Thymus (tissue), 14 donors: ENCODE data around the gene ACTMAP. TPM values are rescaled to one million over a fixed set of nuclear protein-coding genes. Genes with fewer than 3 reads are reported as not detected.

Experiments
- DNase-seq, 9 donors: peaks; one replicate each; pipeline ENCODE4 v3.0.0-alpha.2; 2013; ENCODE audit warnings: low spot score in 9 of 9, low read depth in 6 of 9, missing footprints in 1 of 9
- H3K27ac ChIP-seq, 2 donors: one replicate each; pipeline ENCODE4 v1.5.1; 2013; ENCODE audit warnings: control low read depth in 1 of 2, low read depth in 1 of 2, low read length in 1 of 2, mild to moderate bottlenecking in 1 of 2, moderate library complexity in 1 of 2
- H3K27me3 ChIP-seq, 2 donors: one replicate each; pipeline ENCODE4 v1.5.1; 2013; ENCODE audit warnings: low read length in 1 of 2; ENCODE audit not compliant: control insufficient read depth in 2 of 2, insufficient read depth in 1 of 2
- H3K36me3 ChIP-seq, 2 donors: one replicate each; pipeline ENCODE4 v1.5.1; 2013; ENCODE audit warnings: low read length in 1 of 2, mild to moderate bottlenecking in 1 of 2, moderate library complexity in 1 of 2; ENCODE audit not compliant: control insufficient read depth in 2 of 2, insufficient read depth in 2 of 2
- H3K4me1 ChIP-seq, 2 donors: one replicate each; pipeline ENCODE4 v1.5.1; 2013; ENCODE audit warnings: low read length in 2 of 2; ENCODE audit not compliant: control insufficient read depth in 2 of 2, insufficient read depth in 2 of 2
- H3K4me3 ChIP-seq, 2 donors: one replicate each; pipeline ENCODE4 v1.5.1; 2013; ENCODE audit warnings: low read length in 2 of 2, control low read depth in 1 of 2, mild to moderate bottlenecking in 1 of 2
- H3K9me3 ChIP-seq, 2 donors: one replicate each; pipeline ENCODE4 v1.5.1; 2013; ENCODE audit warnings: low read length in 1 of 2, mild to moderate bottlenecking in 1 of 2; ENCODE audit not compliant: control insufficient read depth in 2 of 2, insufficient read depth in 1 of 2
- WGBS: extraction: QIAGEN DNeasy Blood & Tissue Kit; methylation state at CpG from one replicate; pipeline ENCODE4 v1.1.7; 2013; 5-methylcytosine and 5-hydroxymethylcytosine counted together
- long read RNA-seq, 10 donors: transcript quantifications; one replicate each; lab custom pipeline, GENCODE V29; 2026
- polyA plus RNA-seq: library from polyadenylated mRNA; stranded (reverse); fragments of 200-250 nt; gene quantifications from one replicate; pipeline ENCODE4 v1.2.3, GENCODE V29; 2013
- total RNA-seq: library from RNA; stranded (reverse); fragments of 120-200 nt; gene quantifications from one replicate; pipeline ENCODE4 v1.2.4, GENCODE V29; 2013
- donor health status: healthy.

The ACTMAP gene
- total RNA-seq (1.1 TPM), polyA plus RNA-seq (7.4 TPM)
- long read RNA-seq, donor 1, result 0 reads
- long read RNA-seq, donor 2, partial matches to known transcripts, result 0 of 1 reads
- long read RNA-seq, donor 2, other reads (novel, unspliced or antisense), result 0 of 1 reads
- long read RNA-seq, donor 3, partial matches to known transcripts, result 0 of 1 reads
- long read RNA-seq, donor 3, other reads (novel, unspliced or antisense), result 0 of 1 reads
- long read RNA-seq, donor 4, partial matches to known transcripts, result 0 of 1 reads
- long read RNA-seq, donor 4, other reads (novel, unspliced or antisense), result 0 of 1 reads
- long read RNA-seq, donor 5, result 0 reads
- long read RNA-seq, donor 6, partial matches to known transcripts, result 43 of 126 reads
- long read RNA-seq, donor 6, other reads (novel, unspliced or antisense), result 81 of 126 reads
- long read RNA-seq, donor 7, result 0 reads
- long read RNA-seq, donor 8, result 0 reads
- long read RNA-seq, donor 9, partial matches to known transcripts, result 0 of 2 reads
- long read RNA-seq, donor 9, other reads (novel, unspliced or antisense), result 0 of 2 reads
- long read RNA-seq, donor 10, partial matches to known transcripts, result 0 of 1 reads
- long read RNA-seq, donor 10, other reads (novel, unspliced or antisense), result 0 of 1 reads

- Histone ChIP-seq H3K4me1 (peaks cover 12 to 36% of the 10 kb centered on the region in 2 donors), H3K36me3 (peaks cover 5 to 11% of the 10 kb centered on the region in 2 donors), H3K27ac (peak within 1 kb of the TSS; percentile 91 to 92), H3K27me3 (no peaks in the 10 kb centered on the region), H3K4me3 (peak within 1 kb of the TSS; percentile 65 to 77), H3K9me3 (no peaks in the 10 kb centered on the region)
- WGBS, result under 1% methylated on average over 43 of the region's 43 CpGs
- DNase-seq, result peak; percentile 99 to 100 (median 99)
Observed at GRCh38 chr19:40750058-40750873, at the start of gene ACTMAP. Gene ACTMAP, minus strand, starts transcription at chr19:40750477. Its CDS starts 674 bp downstream, at chr19:40749803.

GRCh38 chr19:40799558-40800338 is 49.5 kb upstream of the ACTMAP start:
- H3K9me3 ChIP-seq, result no peaks in the 10 kb centered on the region
- WGBS, result 6% methylated on average over 40 of the region's 40 CpGs
- no peaks in the 10 kb centered on the region for H3K27me3 ChIP-seq
- H3K36me3 ChIP-seq, result peaks cover 37% of the 10 kb centered on the region in 2 donors
- peak overlapping the region; percentile 87 to 96 for H3K4me3 ChIP-seq
- H3K4me1 ChIP-seq, result peaks cover 38 to 63% of the 10 kb centered on the region in 2 donors
- peak overlapping the region; percentile 70 to 96 for H3K27ac ChIP-seq
- DNase-seq, result no peak

- no peaks in the 10 kb centered on the region for H3K9me3 ChIP-seq
- H3K4me1 ChIP-seq, result peaks cover 36 to 55% of the 10 kb centered on the region in 2 donors
- H3K36me3 ChIP-seq, result peaks cover 29 to 34% of the 10 kb centered on the region in 2 donors
- no peaks in the 10 kb centered on the region for H3K27me3 ChIP-seq
- H3K4me3 ChIP-seq, result peak within 1 kb of the TSS; percentile 87 to 96
- H3K27ac ChIP-seq, result peak within 1 kb of the TSS; percentile 82 to 96
- under 1% methylated on average over 109 of the region's 110 CpGs for WGBS
- DNase-seq, result peak; percentile 96 to 100 (median 100)
Observed at GRCh38 chr19:40798683-40799557, 48.6 kb upstream of the ACTMAP start, which contains the start of gene EGLN2. Gene EGLN2, plus strand, starts transcription at chr19:40799191. Its CDS starts 1,382 bp downstream, at chr19:40800573.

- Histone ChIP-seq H3K36me3 (peaks cover 24 to 26% of the 10 kb centered on the region in 2 donors), H3K27me3 (no peaks in the 10 kb centered on the region), H3K4me1 (peaks cover 29 to 47% of the 10 kb centered on the region in 2 donors), H3K9me3 (no peaks in the 10 kb centered on the region), H3K4me3 (peak overlapping the region; percentile 49 to 96), H3K27ac (peak overlapping the region; percentile 82 to 96)
- WGBS, result 12% methylated on average over 28 of the region's 28 CpGs
- peak in 3 of 9 donors; percentile 48 to 63 (median 52) for DNase-seq
Observed at GRCh38 chr19:40797963-40798682, 47.8 kb upstream of the ACTMAP start.

- Histone ChIP-seq H3K9me3 (no peaks in the 10 kb centered on the region), H3K4me3 (no peak overlapping the region), H3K27me3 (no peaks in the 10 kb centered on the region), H3K27ac (peak overlapping the region in 1 of 2 donors; percentile 82), H3K36me3 (peaks cover 17 to 19% of the 10 kb centered on the region in 2 donors), H3K4me1 (peaks cover 22 to 39% of the 10 kb centered on the region in 2 donors)
- WGBS, result 98% methylated on average over 14 of the region's 14 CpGs
- DNase-seq, result no peak
Observed at GRCh38 chr19:40797166-40797962, 47.1 kb upstream of the ACTMAP start.

GRCh38 chr19:40791996-40792395 is 41.7 kb upstream of the ACTMAP start:
- H3K9me3 ChIP-seq, result no peaks in the 10 kb centered on the region
- WGBS, result 98% methylated on average over 3 of the region's 3 CpGs
- H3K36me3 ChIP-seq, result peaks cover 10 to 29% of the 10 kb centered on the region in 2 donors
- peaks cover 0 to 4% of the 10 kb centered on the region in 2 donors for H3K4me1 ChIP-seq
- H3K4me3 ChIP-seq, result no peak overlapping the region
- H3K27ac ChIP-seq, result no peak overlapping the region
- DNase-seq, result no peak
- no peaks in the 10 kb centered on the region for H3K27me3 ChIP-seq

GRCh38 chr19:40791349-40791748 is 41.1 kb upstream of the ACTMAP start:
- over 99% methylated on average over 7 of the region's 7 CpGs for WGBS
- Histone ChIP-seq H3K4me1 (peaks cover 0 to under 1% of the 10 kb centered on the region in 2 donors), H3K27me3 (no peaks in the 10 kb centered on the region), H3K9me3 (no peaks in the 10 kb centered on the region), H3K36me3 (peaks cover 13 to 31% of the 10 kb centered on the region in 2 donors), H3K27ac (no peak overlapping the region), H3K4me3 (no peak overlapping the region)
- no peak for DNase-seq
